Heart left ventricle (tissue), 13 donors: ENCODE results near the gene MAML2.

ENCODE experiments used
- POLR2A ChIP-seq, 2 donors: fragments of 450-650 bp; IDR thresholded peaks; one replicate each; pipeline ENCODE4 v1.6.1; 2017; ENCODE audit warnings: antibody characterized with exemption in 2 of 2, mild to moderate bottlenecking in 2 of 2, moderate library complexity in 2 of 2
- TF ChIP-seq, protein P1 (sequence below), 12 donors: fragments of 200-600 bp; sonication (generic) in 4 of 12; IDR thresholded peaks; one replicate each; pipeline versions ENCODE4 v1.5.0 to v1.8.0; 2018 to 2022; ENCODE audit warnings: antibody characterized with exemption in 12 of 12, mild to moderate bottlenecking in 5 of 12
- donor health status: ischemic (EF 13 %, LVEDD 7.1; RV severe dilation, severe dysfunction).
- donor health status: DM: no; HTN: yes; CAD: no.
- donor health status: DM: no; HTN: no; CAD: no.
- donor health status: ischemic (EF 25% LVEDD 6.9; RV normal size, moderate dysfunction).
- donor health status: ischemic (EF 25% LVEDD 5.7; RV mildly dilated, moderate dysfunction).
- donor health status: ischemic (EF 35%, LVEDD 5.7; RV mildly dilated, moderate dysfunction).
- donor health status: nonischemic (EF 11% LVEDD 7.7; RV severe dilation, severe dysfunction).
- donor health status: DM: yes; HTN: yes; CAD: no.
- donor health status: PGD.
- donor health status: ischemic (EF 29% LVEDD 5.4; RV normal size, mild dysfunction).
- donor health status: nonischemic (EF 23%, LVEDD 6.1; RV moderate dilation, normal function).

DNA sequence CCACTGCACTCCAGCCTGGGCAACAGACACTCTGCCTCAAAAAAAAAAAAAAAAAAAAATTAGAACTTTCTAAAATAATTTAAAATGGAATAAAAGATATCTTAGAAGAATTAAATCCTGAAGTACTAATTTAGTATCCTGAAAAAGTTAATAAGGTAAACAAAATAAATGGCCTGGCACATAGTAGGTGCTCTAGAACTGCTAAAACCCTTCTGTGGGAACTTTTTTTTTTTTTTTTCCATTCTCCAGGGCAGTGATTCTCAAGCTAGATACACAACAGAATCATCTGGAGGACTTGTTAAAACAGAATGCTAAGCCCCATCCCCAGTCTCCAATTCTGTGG lies 65.3 kb downstream of the MAML2 start:
- TF ChIP-seq, protein P1, sequence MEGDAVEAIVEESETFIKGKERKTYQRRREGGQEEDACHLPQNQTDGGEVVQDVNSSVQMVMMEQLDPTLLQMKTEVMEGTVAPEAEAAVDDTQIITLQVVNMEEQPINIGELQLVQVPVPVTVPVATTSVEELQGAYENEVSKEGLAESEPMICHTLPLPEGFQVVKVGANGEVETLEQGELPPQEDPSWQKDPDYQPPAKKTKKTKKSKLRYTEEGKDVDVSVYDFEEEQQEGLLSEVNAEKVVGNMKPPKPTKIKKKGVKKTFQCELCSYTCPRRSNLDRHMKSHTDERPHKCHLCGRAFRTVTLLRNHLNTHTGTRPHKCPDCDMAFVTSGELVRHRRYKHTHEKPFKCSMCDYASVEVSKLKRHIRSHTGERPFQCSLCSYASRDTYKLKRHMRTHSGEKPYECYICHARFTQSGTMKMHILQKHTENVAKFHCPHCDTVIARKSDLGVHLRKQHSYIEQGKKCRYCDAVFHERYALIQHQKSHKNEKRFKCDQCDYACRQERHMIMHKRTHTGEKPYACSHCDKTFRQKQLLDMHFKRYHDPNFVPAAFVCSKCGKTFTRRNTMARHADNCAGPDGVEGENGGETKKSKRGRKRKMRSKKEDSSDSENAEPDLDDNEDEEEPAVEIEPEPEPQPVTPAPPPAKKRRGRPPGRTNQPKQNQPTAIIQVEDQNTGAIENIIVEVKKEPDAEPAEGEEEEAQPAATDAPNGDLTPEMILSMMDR (IDR thresholded peaks at IDR 0.05): no peak
- no peak for TF ChIP-seq POLR2A (IDR thresholded peaks at IDR 0.05)
